Osteocyte (in vitro differentiated cells): ENCODE measurements around the gene PQBP1. TPM values are rescaled to one million over a fixed set of nuclear protein-coding genes. Genes with fewer than 3 reads are reported as not detected.

Experiments
- DNase-seq: peaks from one replicate; pipeline ENCODE4 v3.0.0; 2021; ENCODE audit warnings: mixed read lengths; ENCODE audit not compliant: unreplicated experiment; ENCODE audit errors: extremely low spot score
- H3K27ac Mint-ChIP-seq: one replicate; pipeline ENCODE4 v1.8.0; 2021; ENCODE audit warnings: mild to moderate bottlenecking, mixed read lengths; ENCODE audit not compliant: unreplicated experiment
- H3K27me3 Mint-ChIP-seq: one replicate; pipeline ENCODE4 v1.8.0; 2021; ENCODE audit warnings: mixed read lengths; ENCODE audit not compliant: unreplicated experiment
- H3K36me3 Mint-ChIP-seq: one replicate; pipeline ENCODE4 v1.8.0; 2021; ENCODE audit warnings: mixed read lengths; ENCODE audit not compliant: unreplicated experiment
- H3K4me1 Mint-ChIP-seq: one replicate; pipeline ENCODE4 v1.8.0; 2021; ENCODE audit warnings: mixed read lengths; ENCODE audit not compliant: unreplicated experiment
- H3K4me3 Mint-ChIP-seq: one replicate; pipeline ENCODE4 v1.8.0; 2021; ENCODE audit warnings: mild to moderate bottlenecking, moderate library complexity, mixed read lengths; ENCODE audit not compliant: unreplicated experiment
- H3K9me3 Mint-ChIP-seq: one replicate; pipeline ENCODE4 v1.8.0; 2021; ENCODE audit warnings: mixed read lengths; ENCODE audit not compliant: unreplicated experiment
- CTCF ChIP-seq: fragments of 200-600 bp; sonication (generic); IDR thresholded peaks from 2 replicates; pipeline ENCODE4 v1.5.0; 2021; ENCODE audit warnings: antibody characterized with exemption, mild to moderate bottlenecking, moderate library complexity
- total RNA-seq: library from RNA; stranded (reverse); gene quantifications from 2 replicates; pipeline ENCODE4 v1.2.1, GENCODE V29; 2021

Gene PQBP1
- total RNA-seq, 1 donor from 2014 or later = 78.3 TPM

DNA sequence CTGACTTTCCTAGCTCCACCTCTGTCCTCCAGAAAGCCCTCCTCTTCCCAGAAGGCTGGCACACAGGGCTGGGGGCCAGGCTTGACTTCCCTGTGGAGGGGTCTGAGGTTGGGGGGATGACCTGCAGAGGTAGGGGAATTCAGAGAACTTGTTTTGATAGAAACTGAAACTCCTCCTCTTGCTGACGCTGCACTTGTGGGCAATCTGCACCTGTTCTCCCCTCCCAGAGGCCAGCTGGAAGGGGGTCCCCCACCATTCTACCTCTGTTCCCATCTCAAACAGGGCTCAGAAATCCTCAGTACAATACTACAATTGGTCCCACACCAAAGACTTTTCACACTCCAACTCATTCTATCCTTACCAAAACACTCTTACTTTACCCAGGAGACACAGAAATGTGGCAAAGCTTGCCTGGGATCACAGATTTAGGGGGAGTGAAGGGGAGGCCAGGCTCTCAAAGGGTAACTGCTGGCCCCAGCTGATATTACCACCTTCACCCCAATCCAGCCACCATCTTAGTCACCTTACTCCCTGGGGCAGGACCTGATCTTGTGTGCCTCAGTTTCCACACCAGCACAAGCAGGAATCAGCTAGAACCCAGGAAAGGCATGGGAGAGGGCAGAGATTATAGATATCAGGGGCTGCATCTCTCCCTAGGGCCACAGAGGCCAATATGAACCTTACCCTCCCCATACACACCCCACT lies 41.1 kb downstream of the PQBP1 start:
- H3K27ac Mint-ChIP-seq = no peak overlapping the region
- H3K9me3 Mint-ChIP-seq = peaks cover 5% of the 10 kb centered on the region
- peaks cover 9% of the 10 kb centered on the region for H3K4me1 Mint-ChIP-seq
- no peak for TF ChIP-seq CTCF
- no peak for DNase-seq
- H3K4me3 Mint-ChIP-seq = no peak overlapping the region
- H3K27me3 Mint-ChIP-seq = no peaks in the 10 kb centered on the region
- H3K36me3 Mint-ChIP-seq = peaks cover 8% of the 10 kb centered on the region

DNA sequence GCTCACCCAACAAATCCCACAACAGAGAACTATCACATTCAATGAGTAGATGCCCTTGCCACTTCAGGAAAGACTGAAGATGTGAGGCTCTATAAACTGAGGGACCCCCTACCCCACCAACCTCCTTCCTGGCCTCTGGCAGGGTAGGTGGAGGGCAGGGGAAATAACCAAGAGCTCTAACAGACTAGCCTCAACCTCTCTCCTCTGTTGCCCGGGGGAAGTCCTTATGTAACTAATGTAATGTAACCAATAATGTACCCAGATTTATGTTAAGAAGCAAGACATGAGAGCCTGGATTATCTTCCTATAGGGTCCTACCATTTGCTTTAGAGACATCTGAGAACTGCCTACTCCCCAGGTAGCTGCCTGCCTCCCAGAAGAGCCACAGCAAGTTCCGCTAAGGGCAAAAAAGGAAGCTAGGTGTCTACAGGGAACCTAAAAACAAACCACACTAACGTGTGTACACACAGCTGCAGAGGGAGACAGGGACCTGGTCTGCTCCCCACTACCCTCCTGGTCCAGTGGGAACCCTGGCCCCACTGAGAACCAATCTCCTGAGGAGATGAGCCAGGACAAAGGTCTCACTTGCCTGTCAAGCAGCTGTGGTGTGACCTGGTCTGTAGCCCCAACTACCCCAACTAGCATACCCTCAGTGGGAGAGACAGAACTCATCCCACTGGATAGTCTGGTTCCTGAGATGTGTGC lies 41.9 kb downstream of the PQBP1 start:
- Mint-ChIP-seq H3K9me3 (peaks cover 5% of the 10 kb centered on the region), H3K27ac (no peak overlapping the region), H3K4me1 (peaks cover 9% of the 10 kb centered on the region)

GRCh38 chrX:48940404-48940955 lies 42.8 kb downstream of the PQBP1 start:
- peaks cover 5% of the 10 kb centered on the region for H3K36me3 Mint-ChIP-seq
- H3K9me3 Mint-ChIP-seq = peaks cover 5% of the 10 kb centered on the region
- peaks cover 9% of the 10 kb centered on the region for H3K4me1 Mint-ChIP-seq
- no peak for DNase-seq
- no peak overlapping the region for H3K27ac Mint-ChIP-seq
- no peaks in the 10 kb centered on the region for H3K27me3 Mint-ChIP-seq
- no peak for TF ChIP-seq CTCF
- no peak overlapping the region for H3K4me3 Mint-ChIP-seq

More for the DNA sequence above, 41.9 kb downstream of the PQBP1 start:
- no peaks in the 10 kb centered on the region for H3K27me3 Mint-ChIP-seq
- no peak overlapping the region for H3K4me3 Mint-ChIP-seq
- no peak for DNase-seq
- peaks cover 5% of the 10 kb centered on the region for H3K36me3 Mint-ChIP-seq
- no peak for TF ChIP-seq CTCF

DNA sequence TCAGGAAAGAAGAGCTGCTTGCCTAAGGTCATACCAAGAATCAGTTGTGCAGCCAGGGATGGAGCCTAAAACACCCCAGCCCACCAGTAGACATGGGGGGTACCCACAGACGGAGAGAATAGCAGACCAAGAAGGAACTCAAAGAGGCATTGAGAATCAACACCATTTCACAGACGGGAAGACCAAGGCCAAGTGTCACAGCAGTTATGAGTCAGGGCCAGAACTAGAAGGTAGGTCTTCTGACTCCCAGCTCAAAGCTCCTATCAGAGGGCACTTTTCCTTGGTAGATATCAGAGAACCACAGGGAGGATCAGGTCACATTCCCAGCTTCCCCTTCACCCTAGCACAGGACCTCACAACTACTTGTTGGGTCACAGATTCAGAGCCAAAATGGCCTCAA lies 45.2 kb downstream of the PQBP1 start:
- no peak for DNase-seq
- H3K9me3 Mint-ChIP-seq = peaks cover 5% of the 10 kb centered on the region
- TF ChIP-seq CTCF = no peak
- H3K27ac Mint-ChIP-seq = no peak overlapping the region
- H3K4me1 Mint-ChIP-seq = peaks cover 5% of the 10 kb centered on the region
- H3K4me3 Mint-ChIP-seq = no peak overlapping the region
- no peaks in the 10 kb centered on the region for H3K27me3 Mint-ChIP-seq
- peaks cover 5% of the 10 kb centered on the region for H3K36me3 Mint-ChIP-seq
